Measurements from ENCODE around the gene GSN. TPM values are rescaled to one million over a fixed set of nuclear protein-coding genes. Genes with fewer than 3 reads are reported as not detected.
"Not testable (repeated sequence)": the region's sequence is repeated elsewhere in the genome, so short reads cannot be mapped to it uniquely, and the experiment has no call there.

The GSN gene
- total RNA-seq, 1 donor from 2014 or later: 1.5 TPM

- no peak for DNase-seq
- intact Hi-C loops (cut with micrococcal nuclease): no loop called here
- Mint-ChIP-seq H3K36me3 (ENCODE audit: low read depth) (no peaks in the 10 kb centered on the region), H3K4me3 (no peak overlapping the region), H3K27ac (no peak overlapping the region), H3K4me1 (peaks cover 36% of the 10 kb centered on the region), H3K9me3 (no peaks in the 10 kb centered on the region), H3K27me3 (peaks cover 2% of the 10 kb centered on the region)
Observed at GRCh38 chr9:121283856-121284732, 16.1 kb downstream of the GSN start.

- peaks cover 32% of the 10 kb centered on the region for H3K4me1 Mint-ChIP-seq
- no peak overlapping the region for H3K27ac Mint-ChIP-seq
- no peaks in the 10 kb centered on the region for H3K27me3 Mint-ChIP-seq
- DNase-seq: no peak
- no peaks in the 10 kb centered on the region for H3K36me3 Mint-ChIP-seq (ENCODE audit: low read depth)
- H3K4me3 Mint-ChIP-seq: no peak overlapping the region
- intact Hi-C loops (cut with micrococcal nuclease): no loop called here
- no peaks in the 10 kb centered on the region for H3K9me3 Mint-ChIP-seq
Observed at GRCh38 chr9:121284733-121285451, 16.9 kb downstream of the GSN start.

- peaks cover 30% of the 10 kb centered on the region for H3K4me1 Mint-ChIP-seq
- H3K36me3 Mint-ChIP-seq (ENCODE audit: low read depth): no peaks in the 10 kb centered on the region
Observed at GRCh38 chr9:121285835-121286687, 18.1 kb downstream of the GSN start.

GRCh38 chr9:121286688-121286972, 18.7 kb downstream of the GSN start:
- Mint-ChIP-seq H3K27me3 (no peaks in the 10 kb centered on the region), H3K36me3 (ENCODE audit: low read depth) (no peaks in the 10 kb centered on the region), H3K4me3 (peak overlapping the region; percentile 30), H3K4me1 (peaks cover 30% of the 10 kb centered on the region), H3K27ac (peak overlapping the region; percentile 76), H3K9me3 (no peaks in the 10 kb centered on the region)
- no peak for DNase-seq
- intact Hi-C loops (cut with micrococcal nuclease): no loop called here

More at GRCh38 chr9:121285835-121286687, 18.1 kb downstream of the GSN start:
- DNase-seq: no peak
- Mint-ChIP-seq H3K4me3 (peak overlapping the region; percentile 30), H3K9me3 (no peaks in the 10 kb centered on the region), H3K27me3 (no peaks in the 10 kb centered on the region), H3K27ac (peak overlapping the region; percentile 76)
- intact Hi-C loops (cut with micrococcal nuclease): no loop called here

- Mint-ChIP-seq H3K4me1 (peaks cover 28% of the 10 kb centered on the region), H3K36me3 (ENCODE audit: low read depth) (no peaks in the 10 kb centered on the region), H3K4me3 (peak overlapping the region; percentile 30), H3K27me3 (no peaks in the 10 kb centered on the region), H3K27ac (peak overlapping the region; percentile 76), H3K9me3 (no peaks in the 10 kb centered on the region)
- intact Hi-C loops (cut with micrococcal nuclease): no loop called here
- DNase-seq: no peak
Observed at GRCh38 chr9:121286973-121287741, 19.2 kb downstream of the GSN start.

- no peaks in the 10 kb centered on the region for H3K36me3 Mint-ChIP-seq (ENCODE audit: low read depth)
- no peak overlapping the region for H3K4me3 Mint-ChIP-seq
- no peak overlapping the region for H3K27ac Mint-ChIP-seq
- H3K9me3 Mint-ChIP-seq: no peaks in the 10 kb centered on the region
- no peak for DNase-seq
- H3K27me3 Mint-ChIP-seq: no peaks in the 10 kb centered on the region
- peaks cover 26% of the 10 kb centered on the region for H3K4me1 Mint-ChIP-seq
- intact Hi-C loops (cut with micrococcal nuclease): no loop called here
Observed at GRCh38 chr9:121288673-121289025, 20.7 kb downstream of the GSN start.

- Mint-ChIP-seq H3K27ac (no peak overlapping the region), H3K36me3 (ENCODE audit: low read depth) (no peaks in the 10 kb centered on the region), H3K4me1 (peaks cover 26% of the 10 kb centered on the region), H3K9me3 (no peaks in the 10 kb centered on the region), H3K4me3 (no peak overlapping the region), H3K27me3 (no peaks in the 10 kb centered on the region)
- intact Hi-C loops (cut with micrococcal nuclease): no loop called here
- DNase-seq: no peak
Observed at GRCh38 chr9:121289026-121289771, 21.2 kb downstream of the GSN start.

- H3K4me3 Mint-ChIP-seq: no peak overlapping the region
- no peaks in the 10 kb centered on the region for H3K9me3 Mint-ChIP-seq
- H3K27ac Mint-ChIP-seq: no peak overlapping the region
- peaks cover 26% of the 10 kb centered on the region for H3K4me1 Mint-ChIP-seq
- DNase-seq: no peak
- no peaks in the 10 kb centered on the region for H3K36me3 Mint-ChIP-seq (ENCODE audit: low read depth)
- intact Hi-C loops (cut with micrococcal nuclease): no loop called here
- H3K27me3 Mint-ChIP-seq: no peaks in the 10 kb centered on the region
Observed at GRCh38 chr9:121289772-121290370, 21.9 kb downstream of the GSN start.

- DNase-seq; H3K9me3 Mint-ChIP-seq; H3K27me3 Mint-ChIP-seq; H3K36me3 Mint-ChIP-seq (ENCODE audit: low read depth); H3K4me3 Mint-ChIP-seq; H3K27ac Mint-ChIP-seq; intact Hi-C loops (cut with micrococcal nuclease): not testable (repeated sequence)
- peaks cover 17% of the 10 kb centered on the region for H3K4me1 Mint-ChIP-seq
Observed at GRCh38 chr9:121291536-121291935, 23.6 kb downstream of the GSN start.

GRCh38 chr9:121292051-121292450, 24.1 kb downstream of the GSN start:
- Mint-ChIP-seq H3K4me1 (peaks cover 11% of the 10 kb centered on the region), H3K4me3 (no peak overlapping the region), H3K36me3 (ENCODE audit: low read depth) (no peaks in the 10 kb centered on the region), H3K27ac (no peak overlapping the region), H3K9me3 (no peaks in the 10 kb centered on the region), H3K27me3 (no peaks in the 10 kb centered on the region)
- no peak for DNase-seq
- intact Hi-C loops (cut with micrococcal nuclease): no loop called here

- no peak for DNase-seq
- Mint-ChIP-seq H3K4me3 (no peak overlapping the region), H3K9me3 (no peaks in the 10 kb centered on the region), H3K4me1 (peaks cover 7% of the 10 kb centered on the region), H3K27ac (no peak overlapping the region), H3K27me3 (peaks cover 3% of the 10 kb centered on the region), H3K36me3 (ENCODE audit: low read depth) (no peaks in the 10 kb centered on the region)
- intact Hi-C loops (cut with micrococcal nuclease): no loop called here
Observed at GRCh38 chr9:121292801-121293241, 24.9 kb downstream of the GSN start.

GRCh38 chr9:121294151-121294743, 26.3 kb downstream of the GSN start:
- DNase-seq: no peak
- no peak overlapping the region for H3K27ac Mint-ChIP-seq
- H3K4me3 Mint-ChIP-seq: no peak overlapping the region
- H3K9me3 Mint-ChIP-seq: no peaks in the 10 kb centered on the region
- H3K36me3 Mint-ChIP-seq (ENCODE audit: low read depth): no peaks in the 10 kb centered on the region
- intact Hi-C loops (cut with micrococcal nuclease): no loop called here
- H3K27me3 Mint-ChIP-seq: peaks cover 13% of the 10 kb centered on the region
- H3K4me1 Mint-ChIP-seq: peaks cover 6% of the 10 kb centered on the region

Measured in activated CD4-positive, alpha-beta T cell treated with anti-CD3 and anti-CD28 coated beads, Interleukin-2, amount 10 ng/mL, durations not matched to agents 24 days and 14 days (primary cell).